NCI-H345 (cell line): ENCODE results near the gene GNPTAB.
"Not testable (repeated sequence)": the region's sequence is repeated elsewhere in the genome, so short reads cannot be mapped to it uniquely, and the experiment has no call there.

Source experiments
- DNase-seq: peaks from one replicate; lab custom pipeline; 2025; lab: John Stamatoyannopoulos, UW

Gene GNPTAB

DNA sequence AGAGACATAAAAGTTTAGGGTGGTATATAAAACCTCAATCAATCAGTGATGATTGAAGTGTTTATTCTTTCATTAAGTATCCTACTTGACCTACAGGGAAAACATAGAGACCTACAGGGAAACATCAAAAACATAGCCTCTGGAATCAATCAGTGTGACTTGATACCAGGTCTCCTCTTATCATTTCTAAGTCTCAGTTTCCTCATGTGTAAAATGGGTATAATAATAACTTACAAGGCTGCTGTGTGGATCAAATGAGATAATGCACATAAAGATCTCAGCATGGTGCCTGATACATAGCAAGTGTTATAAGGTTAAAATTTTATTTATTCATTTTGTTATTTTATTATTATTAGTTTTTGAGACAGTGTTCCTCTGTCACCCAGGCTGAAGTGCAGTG lies 22.2 kb upstream of the GNPTAB start:
- DNase-seq, result no peak

DNA sequence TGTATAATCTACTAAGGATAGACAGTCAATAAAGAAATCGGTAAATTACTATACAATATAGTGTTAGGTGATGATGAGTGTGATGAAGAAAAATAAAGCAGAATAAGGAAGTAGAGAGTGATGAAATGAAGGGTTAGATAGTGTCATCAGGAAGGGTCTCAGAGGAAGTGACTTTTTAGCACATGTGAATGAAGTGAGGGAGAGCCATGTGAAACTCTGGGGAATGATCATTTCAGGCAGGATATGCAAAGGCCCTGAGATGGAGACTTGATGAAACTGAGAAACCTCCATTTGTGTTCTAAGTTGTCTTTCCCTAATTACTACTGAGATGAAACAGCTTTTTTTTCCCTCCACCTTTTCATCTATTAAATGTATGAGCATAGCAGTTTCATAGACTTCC lies 19.4 kb upstream of the GNPTAB start:
- no peak for DNase-seq

GRCh38 chr12:101847325-101847724 lies 16.6 kb upstream of the GNPTAB start:
- DNase-seq, result no peak

DNA sequence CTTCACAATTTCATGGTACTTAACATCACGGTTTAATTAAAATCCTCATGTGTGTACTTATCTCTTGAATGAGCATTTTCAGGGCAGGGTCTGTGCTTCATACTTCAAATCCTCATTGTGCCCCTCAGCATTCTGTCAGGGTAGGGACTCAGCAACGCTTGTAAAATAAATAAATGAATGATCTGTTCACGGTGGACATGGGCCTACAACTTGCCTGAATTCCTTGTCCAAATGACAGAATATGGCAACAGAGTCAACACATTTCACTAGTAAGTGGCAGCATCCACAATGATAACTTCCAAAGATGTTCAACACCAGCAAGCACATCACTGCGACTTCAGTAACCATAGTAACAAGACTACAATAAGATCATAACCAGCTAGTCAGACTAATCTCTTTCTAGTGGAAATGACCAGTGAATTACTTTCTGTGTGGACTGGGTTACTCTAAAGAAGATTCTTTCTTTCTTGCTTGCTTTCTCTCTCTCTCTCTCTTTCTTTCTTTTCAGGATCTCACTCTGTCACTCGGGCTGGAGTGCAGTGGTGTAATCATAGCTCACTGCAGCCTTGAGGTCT lies 14.5 kb upstream of the GNPTAB start:
- DNase-seq, result no peak

DNA sequence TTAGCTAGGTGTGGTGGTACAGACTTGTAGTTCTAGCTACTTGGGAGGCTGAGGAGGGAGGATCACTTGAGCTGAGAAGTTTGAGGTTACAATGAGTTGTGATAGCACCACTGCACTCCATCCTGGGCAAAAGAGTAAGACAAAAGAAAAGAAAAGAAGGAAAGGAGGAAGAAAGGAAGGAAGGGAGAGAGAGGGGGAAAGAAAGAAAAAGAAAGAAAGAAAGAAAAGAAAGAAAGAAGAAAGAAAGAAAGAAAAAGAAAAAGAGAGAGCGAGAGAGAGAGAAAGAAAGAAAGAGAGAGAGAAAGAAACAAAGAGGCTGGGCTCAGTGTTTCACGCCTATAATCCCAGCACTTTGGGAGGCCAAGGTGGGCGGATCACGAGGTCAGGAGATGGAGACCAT lies 10.3 kb upstream of the GNPTAB start:
- no peak for DNase-seq

DNA sequence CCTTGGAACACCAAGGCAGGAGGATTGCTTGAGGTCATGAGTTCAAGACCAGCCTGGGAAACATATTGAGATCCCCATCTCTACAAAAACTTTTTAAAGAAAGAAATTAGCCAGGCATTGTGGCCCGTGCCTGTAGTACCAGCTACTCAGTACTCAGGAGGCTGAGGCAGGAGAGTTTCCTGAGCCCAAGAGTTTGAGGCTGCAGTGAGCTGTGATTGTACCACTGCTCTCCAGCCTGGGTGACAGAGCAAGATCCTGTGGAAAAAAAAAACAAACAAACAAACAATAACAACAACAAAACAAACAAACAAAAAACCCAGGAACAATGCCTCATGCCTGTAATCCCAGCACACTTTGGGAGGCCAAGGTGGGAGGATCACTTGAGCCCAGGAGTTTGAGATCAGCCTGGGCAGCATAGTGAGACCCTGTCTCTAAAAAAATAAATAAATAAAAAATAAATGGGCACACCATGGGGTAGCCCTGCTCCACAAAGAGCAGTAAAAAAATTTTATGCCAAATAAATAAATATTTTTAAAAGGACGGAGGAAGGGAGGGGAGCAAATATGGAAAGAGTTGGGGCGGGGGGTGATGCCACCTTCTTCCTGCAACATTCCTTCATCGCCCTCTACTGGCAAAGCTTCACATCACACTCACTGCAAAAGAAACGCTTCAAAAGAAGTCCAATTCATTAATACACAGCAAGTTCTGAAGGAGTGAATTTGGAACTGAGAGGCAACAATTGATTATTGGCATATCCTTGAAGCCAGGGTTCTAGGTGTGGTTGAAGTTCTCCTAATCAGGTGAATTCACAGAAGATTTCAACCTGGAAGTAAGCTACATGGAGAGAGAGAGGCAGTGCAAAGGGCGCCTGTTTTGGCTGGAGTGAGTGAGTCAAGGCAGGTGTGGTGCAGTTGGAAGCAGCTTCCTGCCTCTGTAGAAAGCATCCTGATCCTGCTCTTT lies 8.8 kb upstream of the GNPTAB start:
- peak; percentile 63 for DNase-seq

DNA sequence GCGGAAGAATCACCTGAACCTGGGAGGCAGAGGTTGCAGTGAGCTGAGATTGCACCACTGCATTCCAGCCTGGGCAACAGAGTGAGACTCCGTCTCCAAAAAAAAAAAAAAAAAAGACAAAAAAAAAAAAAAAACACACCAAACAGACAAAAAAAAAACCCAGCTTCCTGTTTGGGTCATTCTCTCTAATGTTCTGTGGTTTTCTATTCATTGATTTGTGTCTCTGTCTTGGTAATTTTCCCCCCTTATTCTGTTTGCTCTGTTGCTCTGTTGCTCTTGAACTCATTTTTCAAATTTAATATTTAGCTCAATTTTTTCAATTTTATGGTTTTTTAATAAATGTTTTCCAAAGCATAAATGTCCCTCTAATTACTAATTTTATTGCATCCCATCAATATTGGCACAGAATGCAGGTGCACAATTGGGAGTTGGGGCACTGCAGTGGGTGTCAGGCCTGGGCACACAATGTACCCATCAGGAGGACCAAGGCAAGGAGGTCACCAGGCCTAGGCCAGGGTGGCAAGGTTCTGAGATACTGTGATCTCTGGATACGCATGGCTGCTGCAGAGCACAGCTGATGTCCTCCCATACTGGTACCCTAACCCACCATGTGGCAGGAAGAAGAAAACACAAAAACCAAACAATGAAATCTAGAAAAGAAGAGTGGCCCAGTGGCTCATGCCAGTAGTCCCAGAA lies 8.0 kb upstream of the GNPTAB start:
- no peak for DNase-seq

- DNase-seq, result no peak
These were observed 1.3 kb upstream of the GNPTAB start for GRCh38 chr12:101832030-101832429.

DNA sequence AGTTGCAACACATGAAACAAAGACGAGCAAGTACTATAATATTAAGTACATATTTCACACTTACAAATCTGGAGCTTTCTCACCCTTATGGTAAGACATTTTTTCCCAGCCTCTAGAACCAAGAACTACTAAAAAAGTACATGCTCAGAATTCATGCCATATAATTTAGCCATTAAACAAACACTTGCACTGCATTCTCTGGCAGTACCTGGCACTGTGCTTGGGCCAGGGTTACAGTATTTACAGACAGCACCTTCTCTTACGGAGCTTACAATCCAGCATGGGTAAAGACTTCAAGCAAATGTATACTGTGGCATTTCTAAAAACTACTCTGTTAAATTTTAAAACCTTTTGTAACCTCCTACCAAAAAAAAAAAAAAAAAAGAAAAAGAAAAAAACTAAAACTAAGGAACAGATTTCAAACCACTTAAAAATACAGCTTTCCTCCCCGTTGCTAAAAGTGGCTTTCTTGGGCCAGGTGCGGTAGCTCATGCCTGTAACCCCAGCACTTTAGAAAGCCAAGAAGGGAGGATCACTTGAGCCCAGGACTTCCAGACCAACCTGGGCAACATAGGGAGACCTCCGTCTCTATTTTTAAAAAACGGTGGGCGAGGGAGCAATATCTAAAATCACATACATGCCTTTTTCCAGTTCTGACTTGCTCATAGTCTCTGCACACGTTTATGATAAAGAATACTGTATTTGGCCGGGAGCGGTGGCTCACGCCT lies 956 bp downstream of the GNPTAB start:
- peak; percentile 30 for DNase-seq

GRCh38 chr12:101828463-101829196 lies 2.1 kb downstream of the GNPTAB start:
- DNase-seq, result no peak

- DNase-seq, result no peak
These were observed 3.9 kb downstream of the GNPTAB start for GRCh38 chr12:101826766-101827368.

DNA sequence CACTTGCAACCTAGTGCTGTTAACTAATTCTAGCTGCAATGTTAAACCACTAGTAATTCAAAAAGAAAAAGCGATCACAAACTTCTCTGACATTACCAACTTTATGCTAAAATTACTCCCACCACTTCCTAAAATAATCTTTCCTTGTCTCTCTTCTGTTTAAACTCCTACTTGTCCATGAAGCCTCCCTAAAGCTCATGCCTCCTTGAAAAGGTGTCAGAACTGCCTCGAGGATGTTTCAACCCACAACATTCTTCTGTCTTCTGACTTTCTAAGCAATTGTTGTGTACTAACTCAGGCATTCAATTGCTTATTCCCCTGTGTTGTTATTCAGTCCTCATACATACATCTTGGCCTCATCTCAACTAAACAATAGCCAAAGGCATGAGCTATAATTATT lies 5.9 kb downstream of the GNPTAB start:
- DNase-seq, result no peak

GRCh38 chr12:101823891-101824290 lies 6.9 kb downstream of the GNPTAB start:
- DNase-seq, result peak; percentile 24

GRCh38 chr12:101823039-101823438 lies 7.7 kb downstream of the GNPTAB start:
- DNase-seq, result no peak

GRCh38 chr12:101819467-101819866 lies 11.3 kb downstream of the GNPTAB start:
- DNase-seq, result no peak

DNA sequence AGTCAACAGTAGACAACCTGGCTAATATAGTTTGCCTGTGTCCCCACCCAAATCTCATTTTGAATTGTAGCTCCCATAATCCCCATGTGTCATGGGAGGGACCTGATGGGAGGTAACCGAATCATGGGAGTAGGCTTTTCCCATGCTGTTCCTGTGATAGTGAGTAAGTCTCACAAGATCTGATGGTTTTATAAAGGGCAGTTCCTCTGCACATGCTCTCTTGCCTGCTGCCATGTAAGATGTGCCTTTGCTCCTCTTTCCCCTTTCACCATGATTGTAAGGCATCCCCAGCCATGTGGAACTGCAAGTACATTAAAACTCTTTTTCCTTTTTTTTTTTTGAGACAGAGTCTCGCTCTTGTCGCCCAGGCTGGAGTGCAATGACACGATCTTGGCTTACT lies 12.1 kb downstream of the GNPTAB start:
- DNase-seq, result not testable (repeated sequence)

DNA sequence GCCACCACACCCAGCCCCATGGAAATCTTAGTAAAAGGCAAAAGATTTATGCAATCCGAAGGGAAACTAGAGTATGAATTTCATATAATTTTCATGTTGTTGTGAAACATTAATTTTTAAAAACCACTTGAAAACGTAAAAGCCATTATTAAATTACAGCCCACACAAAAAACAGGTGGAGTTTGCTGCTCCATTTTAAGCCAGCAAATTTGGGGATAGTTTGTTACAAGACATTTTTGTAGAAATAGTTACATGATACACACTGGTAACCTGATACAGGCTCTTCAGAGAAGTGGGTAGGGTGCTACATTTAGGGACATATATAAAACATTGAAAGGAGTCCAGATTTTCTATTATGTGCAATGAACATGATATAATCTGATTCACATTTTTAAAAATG lies 17.6 kb downstream of the GNPTAB start:
- DNase-seq, result no peak

GRCh38 chr12:101812716-101813115 lies 18.0 kb downstream of the GNPTAB start:
- not testable (repeated sequence) for DNase-seq

DNA sequence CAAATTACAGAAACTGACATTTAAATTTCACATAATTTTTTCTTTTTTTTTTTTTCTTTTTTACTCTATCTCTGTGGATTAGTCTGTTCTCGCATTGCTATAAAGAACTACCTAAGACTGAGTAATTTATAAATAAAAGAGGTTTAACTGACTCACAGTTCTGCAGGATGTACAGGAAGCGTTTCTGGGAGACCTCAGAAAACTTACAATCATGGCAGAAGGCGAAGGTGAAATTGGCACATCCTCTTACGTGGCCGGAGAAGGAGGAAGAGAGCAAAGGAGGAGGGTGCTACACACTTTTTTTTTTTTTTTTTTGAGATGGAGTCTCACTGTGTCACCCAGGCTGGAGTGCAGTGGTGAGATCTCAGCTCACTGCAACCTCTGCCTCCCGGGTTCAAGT lies 19.4 kb downstream of the GNPTAB start:
- DNase-seq, result not testable (repeated sequence)

- no peak for DNase-seq
These were observed 21.6 kb downstream of the GNPTAB start for GRCh38 chr12:101809208-101809607.

GRCh38 chr12:101806265-101806664 lies 24.5 kb downstream of the GNPTAB start:
- DNase-seq, result no peak
